Caco-2 (cell line): ENCODE results near the gene HIGD2A. TPM values are rescaled to one million over a fixed set of nuclear protein-coding genes. Genes with fewer than 3 reads are reported as not detected.

ENCODE experiments used
- Bru-seq: library from RNA; stranded (reverse); fragments of 400-500 nt; gene quantifications from one replicate; lab custom pipeline; 2021; lab: Mats Ljungman, UMichigan
- BruChase-seq, 2 experiments: library from RNA; stranded (reverse); fragments of 400-500 nt; gene quantifications; one replicate each; lab custom pipeline; 2021; lab: Mats Ljungman, UMichigan
- BruUV-seq: library from RNA; stranded (reverse); fragments of 400-500 nt; replicated peaks from 2 replicates; lab custom pipeline; 2021; lab: Mats Ljungman, UMichigan
- CTCF ChIA-PET: fragments of 300-600 bp; sonication (Branson Sonifier 250); formaldehyde crosslinking; loops from one replicate; lab custom pipeline; 2022; ENCODE audit warnings: antibody characterized with exemption; lab: Charles Lee
- POLR2A ChIA-PET: fragments of 300-600 bp; sonication (Branson Sonifier 250); formaldehyde crosslinking; loops from one replicate; lab custom pipeline; 2022; ENCODE audit warnings: antibody characterized with exemption; lab: Charles Lee
- DNase-seq, 2 experiments: peaks; one replicate each; pipeline versions ENCODE4 v3.0.0 to v3.0.0-alpha.2; 2020 to 2022
- H3K27me3 ChIP-seq: replicated peaks from 2 replicates; pipeline ENCODE4 v1.6.0; 2011; ENCODE audit warnings: low read length; ENCODE audit not compliant: control insufficient read depth, insufficient read depth
- H3K36me3 ChIP-seq: 2 replicates; pipeline ENCODE4 v1.5.1; 2011; ENCODE audit warnings: low read length; ENCODE audit not compliant: control insufficient read depth, insufficient read depth
- H3K4me1 ChIP-seq: fragments of 250-450 bp; sonication (Bioruptor Pico); 2 replicates; pipeline ENCODE4 v1.5.1; 2020; ENCODE audit warnings: mild to moderate bottlenecking
- H3K4me3 ChIP-seq: 2 replicates; pipeline ENCODE4 v1.5.1; 2011; ENCODE audit warnings: low read depth, mild to moderate bottlenecking, control low read depth, low read length
- H3K9me3 ChIP-seq: fragments of 250-450 bp; sonication (Bioruptor Pico); 2 replicates; pipeline ENCODE4 v1.5.1; 2020; ENCODE audit warnings: mild to moderate bottlenecking, moderate library complexity
- H3K27ac Mint-ChIP-seq: one replicate; pipeline ENCODE4 v1.8.0; 2022; ENCODE audit warnings: mixed read lengths; ENCODE audit not compliant: unreplicated experiment
- H3K27me3 Mint-ChIP-seq: one replicate; pipeline ENCODE4 v1.8.0; 2022; ENCODE audit warnings: mixed read lengths; ENCODE audit not compliant: insufficient read depth, unreplicated experiment
- H3K36me3 Mint-ChIP-seq: one replicate; pipeline ENCODE4 v1.8.0; 2022; ENCODE audit warnings: mild to moderate bottlenecking, mixed read lengths; ENCODE audit not compliant: insufficient read depth, unreplicated experiment
- H3K4me1 Mint-ChIP-seq: one replicate; pipeline ENCODE4 v1.8.0; 2022; ENCODE audit warnings: low read depth, mixed read lengths; ENCODE audit not compliant: unreplicated experiment
- H3K4me3 Mint-ChIP-seq: one replicate; pipeline ENCODE4 v1.8.0; 2022; ENCODE audit warnings: mild to moderate bottlenecking, moderate library complexity, mixed read lengths; ENCODE audit not compliant: unreplicated experiment
- H3K9me3 Mint-ChIP-seq: one replicate; pipeline ENCODE4 v1.8.0; 2022; ENCODE audit warnings: mixed read lengths; ENCODE audit not compliant: unreplicated experiment
- intact Hi-C: fragments of 100-400 bp; cut with micrococcal nuclease; formaldehyde crosslinking; loops from one replicate; pipeline ENCODE4 v1.10.0; 2022; ENCODE audit not compliant: unreplicated experiment
- long read RNA-seq: library from polyadenylated mRNA; stranded (forward); transcript quantifications from one replicate; pipeline ENCODE4 v2.0.0, GENCODE V29; 2022
- total RNA-seq: library from RNA; stranded (reverse); gene quantifications from 2 replicates; pipeline ENCODE4 v1.2.3, GENCODE V29; 2022
- TF ChIP-seq, protein P1 (sequence below), 2 experiments: fragments of 200-600 bp in 1 of 2; IDR thresholded peaks; 1 replicate in 1 of 2; 2 replicates in 1 of 2; pipeline versions ENCODE4 v1.5.1 to v1.8.0; 2011 to 2022; ENCODE audit warnings: antibody characterized with exemption in 1 of 2, control low read depth in 1 of 2, inconsistent platforms in 1 of 2, low read depth in 1 of 2, low read length in 1 of 2, mild to moderate bottlenecking in 1 of 2, moderate library complexity in 1 of 2; ENCODE audit not compliant: insufficient read depth in 1 of 2, severe bottlenecking in 1 of 2, unreplicated experiment in 1 of 2

The HIGD2A gene, protein sequence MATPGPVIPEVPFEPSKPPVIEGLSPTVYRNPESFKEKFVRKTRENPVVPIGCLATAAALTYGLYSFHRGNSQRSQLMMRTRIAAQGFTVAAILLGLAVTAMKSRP
- 110 and 118 TPM in 2 replicates for total RNA-seq
- Bru-seq, nascent RNA = percentile 91 among the genes with signal in this experiment
- percentile 95 among the genes with signal in this experiment for BruChase-seq, experiment 1, labeled RNA remaining after a 2-hour chase
- BruChase-seq, experiment 2, labeled RNA remaining after a 6-hour chase = percentile 98 among the genes with signal in this experiment
- long read RNA-seq, transcript HIGD2A-201 (2 exons, 668 nt) = major isoform, 109 of 109 reads
- long read RNA-seq, partial matches to known transcripts = 0 of 109 reads
- long read RNA-seq, other reads (novel, unspliced or antisense) = 0 of 109 reads

DNA sequence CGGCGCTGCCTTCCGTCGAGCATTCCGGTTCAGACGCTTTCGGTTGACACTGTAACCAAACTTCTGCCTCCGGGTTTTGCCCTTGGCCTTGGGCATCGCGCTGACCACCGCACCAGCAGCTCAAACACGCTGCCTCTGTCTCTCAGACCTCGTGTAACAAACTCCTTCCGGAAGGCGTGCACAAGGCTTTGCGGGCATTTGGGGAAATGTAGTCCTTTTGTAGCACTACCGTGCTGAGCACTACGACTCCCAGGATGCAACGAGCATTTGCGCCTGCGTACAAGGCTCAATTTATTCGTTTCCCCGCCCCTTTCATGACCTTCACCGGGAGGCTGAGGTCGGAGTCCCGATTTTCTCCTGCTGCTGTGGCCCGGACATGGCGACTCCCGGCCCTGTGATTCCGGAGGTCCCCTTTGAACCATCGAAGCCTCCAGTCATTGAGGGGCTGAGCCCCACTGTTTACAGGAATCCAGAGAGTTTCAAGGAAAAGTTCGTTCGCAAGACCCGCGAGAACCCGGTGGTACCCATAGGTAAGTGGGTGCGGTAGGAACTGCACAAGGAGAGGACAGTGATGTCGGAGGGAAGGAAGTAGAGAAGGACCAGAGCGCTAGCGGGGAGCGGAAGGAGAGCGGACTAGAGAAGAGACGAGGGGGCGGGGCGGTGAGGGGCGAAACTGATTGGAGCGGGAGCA lies at the start of gene HIGD2A, which contains the start of gene NOP16:
Gene HIGD2A, plus strand, starts transcription at position 308 of the 691 bp plus-strand sequence. Its CDS starts 69 bp downstream, at position 377.
Gene NOP16, minus strand, starts transcription at position 155 of the 691 bp plus-strand sequence. Its CDS starts 59 bp downstream, at position 96.
- Mint-ChIP-seq H3K27ac (peak within 1 kb of the TSS; percentile 98), H3K9me3 (no peaks in the 10 kb centered on the region), H3K4me1 (no peaks in the 10 kb centered on the region), H3K36me3 (peaks cover 75% of the 10 kb centered on the region), H3K4me3 (peak within 1 kb of the TSS; percentile 87), H3K27me3 (no peaks in the 10 kb centered on the region)
- DNase-seq = peak; percentile 98 to 99
- intact Hi-C loops = loop anchor here (1.0 to 2.0 kb wide), 3 partner anchors 27 to 150 kb away; partner anchors contain the start of genes FAF2 and KIAA1191
- Histone ChIP-seq H3K36me3 (no peaks in the 10 kb centered on the region), H3K4me1 (peaks cover 4% of the 10 kb centered on the region; the same call in 1 of the 2 replicates), H3K27me3 (no peaks in the 10 kb centered on the region), H3K4me3 (peak within 1 kb of the TSS; percentile 88), H3K9me3 (no peaks in the 10 kb centered on the region)
- ChIA-PET CTCF (interaction anchor here (0.6 to 1.2 kb wide), 2 partner anchors 59 to 659 kb away, joined by 3 to 5 read pairs; partner anchors contain the start of gene FAF2), POLR2A (interaction anchor here (0.6 to 1.8 kb wide), 5 partner anchors 8 to 159 kb away, joined by 3 to 14 read pairs (median 3); partner anchors contain the start of genes KIAA1191 and RNF44)
- no TSS peak for BruUV-seq
- TF ChIP-seq, protein P1, sequence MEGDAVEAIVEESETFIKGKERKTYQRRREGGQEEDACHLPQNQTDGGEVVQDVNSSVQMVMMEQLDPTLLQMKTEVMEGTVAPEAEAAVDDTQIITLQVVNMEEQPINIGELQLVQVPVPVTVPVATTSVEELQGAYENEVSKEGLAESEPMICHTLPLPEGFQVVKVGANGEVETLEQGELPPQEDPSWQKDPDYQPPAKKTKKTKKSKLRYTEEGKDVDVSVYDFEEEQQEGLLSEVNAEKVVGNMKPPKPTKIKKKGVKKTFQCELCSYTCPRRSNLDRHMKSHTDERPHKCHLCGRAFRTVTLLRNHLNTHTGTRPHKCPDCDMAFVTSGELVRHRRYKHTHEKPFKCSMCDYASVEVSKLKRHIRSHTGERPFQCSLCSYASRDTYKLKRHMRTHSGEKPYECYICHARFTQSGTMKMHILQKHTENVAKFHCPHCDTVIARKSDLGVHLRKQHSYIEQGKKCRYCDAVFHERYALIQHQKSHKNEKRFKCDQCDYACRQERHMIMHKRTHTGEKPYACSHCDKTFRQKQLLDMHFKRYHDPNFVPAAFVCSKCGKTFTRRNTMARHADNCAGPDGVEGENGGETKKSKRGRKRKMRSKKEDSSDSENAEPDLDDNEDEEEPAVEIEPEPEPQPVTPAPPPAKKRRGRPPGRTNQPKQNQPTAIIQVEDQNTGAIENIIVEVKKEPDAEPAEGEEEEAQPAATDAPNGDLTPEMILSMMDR (IDR thresholded peaks at IDR 0.05; ENCODE audit: insufficient read depth in 1 of 2, low read depth in 1 of 2, low read length in 1 of 2, severe bottlenecking in 1 of 2, unreplicated experiment in 1 of 2) = no peak

DNA sequence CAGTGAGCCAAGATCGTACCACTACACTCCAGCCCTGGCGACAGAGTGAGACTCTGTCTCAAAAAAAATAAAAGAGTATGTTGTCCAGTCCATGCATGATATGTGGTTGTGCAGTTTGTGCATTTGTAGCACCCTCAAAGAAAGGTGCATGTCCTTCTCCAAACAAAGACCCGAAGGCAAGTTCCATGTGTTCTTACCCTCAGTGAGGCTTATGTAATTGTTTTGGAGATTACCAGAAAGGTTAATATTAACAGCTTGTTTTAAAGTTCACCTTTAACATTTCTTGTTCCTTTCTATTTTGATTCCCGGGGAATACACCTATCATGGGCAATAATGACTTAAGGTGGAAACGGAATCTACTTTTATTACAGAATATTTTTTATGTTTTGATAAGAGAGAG lies 49.2 kb upstream of the HIGD2A start:
- no peaks in the 10 kb centered on the region for H3K27me3 Mint-ChIP-seq
- no peaks in the 10 kb centered on the region for H3K9me3 ChIP-seq
- no peaks in the 10 kb centered on the region for H3K9me3 Mint-ChIP-seq
- DNase-seq = no peak
- ChIA-PET CTCF (no interaction called here), POLR2A (no interaction called here)
- intact Hi-C loops = no loop called here
- no TSS peak for BruUV-seq
- H3K4me3 Mint-ChIP-seq = no peak overlapping the region
- TF ChIP-seq, protein P1 (IDR thresholded peaks at IDR 0.05; ENCODE audit: insufficient read depth in 1 of 2, low read depth in 1 of 2, low read length in 1 of 2, severe bottlenecking in 1 of 2, unreplicated experiment in 1 of 2) = no peak
- no peaks in the 10 kb centered on the region for H3K4me1 ChIP-seq
- peaks cover 39% of the 10 kb centered on the region for H3K36me3 Mint-ChIP-seq
- no peaks in the 10 kb centered on the region for H3K4me1 Mint-ChIP-seq
- H3K36me3 ChIP-seq = no peaks in the 10 kb centered on the region; the same call in 1 of the 2 replicates
- H3K27ac Mint-ChIP-seq = no peak overlapping the region
- no peaks in the 10 kb centered on the region for H3K27me3 ChIP-seq
- H3K4me3 ChIP-seq = no peak overlapping the region
